ENCODE data around the gene RHBDL2. TPM values are rescaled to one million over a fixed set of nuclear protein-coding genes. Genes with fewer than 3 reads are reported as not detected.

The RHBDL2 gene
- total RNA-seq, 1 experiment from 2014 or later, result 10.9 TPM

DNA sequence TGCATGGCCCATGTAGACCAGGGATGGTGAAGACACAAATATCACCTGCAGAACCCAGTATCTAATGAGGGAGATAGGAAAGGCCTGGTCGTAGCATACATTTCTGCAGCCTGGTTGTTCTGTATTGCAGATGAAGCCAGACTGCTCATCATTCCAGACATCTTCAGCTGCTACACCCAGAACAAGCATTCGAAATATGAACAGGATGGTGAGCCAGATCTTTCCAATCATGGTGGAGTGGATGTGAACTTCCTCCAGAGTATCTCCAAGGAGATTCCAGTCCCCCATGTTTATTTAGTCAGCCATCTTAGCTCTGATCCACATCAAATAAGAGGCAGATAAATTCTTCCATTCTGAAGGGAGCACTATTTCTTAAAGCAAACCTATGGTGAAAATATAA is 65.8 kb downstream of the RHBDL2 start:
- CTCF ChIA-PET, result interaction anchor here (0.6 kb wide), 1 partner anchor 255 kb away, joined by 3 read pairs; no protein-coding TSS in a partner anchor
- no peak for TF ChIP-seq CTCF (IDR thresholded peaks at IDR 0.05; ENCODE audit: unreplicated experiment)
- Mint-ChIP-seq H3K27ac (ENCODE audit: unreplicated experiment) (no peak overlapping the region), H3K4me3 (ENCODE audit: low read depth, unreplicated experiment) (no peak overlapping the region), H3K36me3 (ENCODE audit: insufficient read depth, unreplicated experiment) (peaks cover 27% of the 10 kb centered on the region), H3K4me1 (ENCODE audit: low read depth, unreplicated experiment) (peaks cover 14% of the 10 kb centered on the region), H3K9me3 (ENCODE audit: low read depth, unreplicated experiment) (no peaks in the 10 kb centered on the region), H3K27me3 (ENCODE audit: unreplicated experiment) (no peaks in the 10 kb centered on the region)
- intact Hi-C loops (cut with micrococcal nuclease; ENCODE audit: unreplicated experiment), result no loop called here
- BruUV-seq (replicated peaks), result no TSS peak
- no peak for DNase-seq

- peak; percentile 97 for DNase-seq
- peaks cover 27% of the 10 kb centered on the region for H3K36me3 Mint-ChIP-seq (ENCODE audit: insufficient read depth, unreplicated experiment)
- no peak for TF ChIP-seq CTCF (IDR thresholded peaks at IDR 0.05; ENCODE audit: unreplicated experiment)
- H3K27me3 Mint-ChIP-seq (ENCODE audit: unreplicated experiment), result no peaks in the 10 kb centered on the region
- CTCF ChIA-PET, result interaction anchor here (0.9 to 1.2 kb wide), 2 partner anchors 11 to 219 kb away, joined by 3 to 4 read pairs; no protein-coding TSS in a partner anchor
- H3K4me3 Mint-ChIP-seq (ENCODE audit: low read depth, unreplicated experiment), result peak within 1 kb of the TSS; percentile 83
- no peaks in the 10 kb centered on the region for H3K9me3 Mint-ChIP-seq (ENCODE audit: low read depth, unreplicated experiment)
- H3K27ac Mint-ChIP-seq (ENCODE audit: unreplicated experiment), result peak within 1 kb of the TSS; percentile 79
- H3K4me1 Mint-ChIP-seq (ENCODE audit: low read depth, unreplicated experiment), result peaks cover 14% of the 10 kb centered on the region
- intact Hi-C loops (cut with micrococcal nuclease; ENCODE audit: unreplicated experiment), result loop anchor here (5.0 kb wide), 2 partner anchors 119 to 219 kb away; partner anchors contain the start of gene AKIRIN1
- TSS peak; percentile 53 for BruUV-seq (replicated peaks)
These were observed 68.3 kb downstream of the RHBDL2 start, which contains the start of gene MYCBP for GRCh38 chr1:38873027-38873969. TSS of gene MYCBP (minus strand) at chr1:38873348. CDS start at chr1:38873305, 43 bp downstream.

DNA sequence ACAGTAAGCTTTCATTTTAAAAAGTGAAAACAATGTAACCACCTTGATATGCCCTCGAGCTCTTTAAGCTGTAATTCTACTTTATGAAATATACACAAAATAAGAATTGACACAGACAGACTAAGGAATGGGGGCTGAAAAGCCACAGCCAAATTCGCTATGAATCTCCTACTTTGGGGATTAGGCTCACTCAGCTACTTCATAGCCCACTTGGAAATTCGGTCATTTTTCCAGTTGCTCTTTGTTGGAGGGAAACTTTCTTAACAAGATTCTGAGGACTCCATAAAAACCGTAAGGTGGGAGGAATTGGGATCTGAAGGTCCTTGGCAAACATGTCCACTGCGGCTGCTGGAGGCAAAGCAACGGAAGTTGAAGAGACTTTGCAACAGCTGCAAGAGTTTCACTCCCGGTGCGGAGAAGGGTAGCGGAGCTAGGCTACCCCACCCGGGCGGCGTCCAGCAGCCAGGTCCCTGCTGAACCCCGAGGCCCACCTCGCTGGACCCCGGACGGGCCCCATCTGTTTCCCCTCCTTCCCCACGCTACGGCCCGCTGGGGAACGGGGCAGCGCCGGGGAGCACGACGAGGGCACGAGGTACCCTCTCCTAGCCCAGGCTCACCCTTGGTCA is 69.1 kb downstream of the RHBDL2 start:
- no peak for TF ChIP-seq CTCF (IDR thresholded peaks at IDR 0.05; ENCODE audit: unreplicated experiment)
- peaks cover 27% of the 10 kb centered on the region for H3K36me3 Mint-ChIP-seq (ENCODE audit: insufficient read depth, unreplicated experiment)
- no peaks in the 10 kb centered on the region for H3K27me3 Mint-ChIP-seq (ENCODE audit: unreplicated experiment)
- H3K9me3 Mint-ChIP-seq (ENCODE audit: low read depth, unreplicated experiment), result no peaks in the 10 kb centered on the region
- CTCF ChIA-PET, result interaction anchor here (0.9 to 1.2 kb wide), 2 partner anchors 10 to 220 kb away, joined by 3 to 4 read pairs; no protein-coding TSS in a partner anchor
- intact Hi-C loops (cut with micrococcal nuclease; ENCODE audit: unreplicated experiment), result loop anchor here (5.0 kb wide), 2 partner anchors 120 to 220 kb away; partner anchors contain the start of gene AKIRIN1
- no TSS peak for BruUV-seq (replicated peaks)
- H3K4me3 Mint-ChIP-seq (ENCODE audit: low read depth, unreplicated experiment), result peak overlapping the region; percentile 83
- peaks cover 14% of the 10 kb centered on the region for H3K4me1 Mint-ChIP-seq (ENCODE audit: low read depth, unreplicated experiment)
- H3K27ac Mint-ChIP-seq (ENCODE audit: unreplicated experiment), result peak overlapping the region; percentile 79
- no peak for DNase-seq

DNA sequence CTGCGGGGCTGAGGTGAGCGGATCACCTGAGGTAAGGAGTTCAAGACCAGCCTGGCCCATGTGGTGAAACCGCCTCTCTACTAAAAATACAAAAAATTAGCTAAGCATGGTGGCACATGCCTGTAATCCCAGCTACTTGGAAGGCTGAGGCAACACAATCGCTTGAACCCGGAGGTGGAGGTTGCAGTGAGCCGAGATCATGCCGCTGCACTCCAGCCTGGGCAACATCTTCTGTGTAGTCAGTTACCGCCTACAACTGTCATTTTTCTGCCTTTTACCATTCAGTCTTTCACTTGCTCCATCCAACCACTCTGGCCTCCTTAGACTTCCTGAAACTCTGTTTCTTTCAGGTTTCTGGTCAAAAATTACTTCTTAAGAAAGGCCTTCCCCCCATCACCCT is 70.6 kb downstream of the RHBDL2 start:
- no peak for DNase-seq
- CTCF ChIA-PET, result no interaction called here
- intact Hi-C loops (cut with micrococcal nuclease; ENCODE audit: unreplicated experiment), result loop anchor here (5.0 kb wide), 2 partner anchors 121 to 221 kb away; partner anchors contain the start of gene AKIRIN1
- H3K4me3 Mint-ChIP-seq (ENCODE audit: low read depth, unreplicated experiment), result no peak overlapping the region
- no peak overlapping the region for H3K27ac Mint-ChIP-seq (ENCODE audit: unreplicated experiment)
- peaks cover 27% of the 10 kb centered on the region for H3K36me3 Mint-ChIP-seq (ENCODE audit: insufficient read depth, unreplicated experiment)
- no peaks in the 10 kb centered on the region for H3K27me3 Mint-ChIP-seq (ENCODE audit: unreplicated experiment)
- peaks cover 14% of the 10 kb centered on the region for H3K4me1 Mint-ChIP-seq (ENCODE audit: low read depth, unreplicated experiment)
- H3K9me3 Mint-ChIP-seq (ENCODE audit: low read depth, unreplicated experiment), result no peaks in the 10 kb centered on the region
- TF ChIP-seq CTCF (IDR thresholded peaks at IDR 0.05; ENCODE audit: unreplicated experiment), result no peak
- BruUV-seq (replicated peaks), result no TSS peak
